Fibroblast of villous mesenchyme (primary cell): Measurements from ENCODE around the gene CREG2. TPM values are rescaled to one million over a fixed set of nuclear protein-coding genes. Genes with fewer than 3 reads are reported as not detected.
A peak's percentile ranks its signal among the peaks of the same experiment; 100 is the strongest.

Experiments
- DNase-seq: peaks from one replicate; pipeline ENCODE4 v3.0.0-alpha.2; 2010; ENCODE audit warnings: low read depth
- H3K4me3 ChIP-seq: 2 replicates; pipeline ENCODE4 v1.5.1; 2011; ENCODE audit warnings: low read depth, mild to moderate bottlenecking, low read length
- total RNA-seq: library from RNA; depleted of rRNA; stranded (reverse); fragments of >200 nt; gene quantifications from 2 replicates; pipeline ENCODE4 v1.2.3, GENCODE V29; 2012
- TF ChIP-seq, protein P1 (sequence below): IDR thresholded peaks from 2 replicates; pipeline ENCODE4 v1.5.1; 2012; ENCODE audit warnings: low read depth, mild to moderate bottlenecking, low read length; ENCODE audit not compliant: insufficient read depth

CREG2 gene
- total RNA-seq, 1 donor: not detected

DNA sequence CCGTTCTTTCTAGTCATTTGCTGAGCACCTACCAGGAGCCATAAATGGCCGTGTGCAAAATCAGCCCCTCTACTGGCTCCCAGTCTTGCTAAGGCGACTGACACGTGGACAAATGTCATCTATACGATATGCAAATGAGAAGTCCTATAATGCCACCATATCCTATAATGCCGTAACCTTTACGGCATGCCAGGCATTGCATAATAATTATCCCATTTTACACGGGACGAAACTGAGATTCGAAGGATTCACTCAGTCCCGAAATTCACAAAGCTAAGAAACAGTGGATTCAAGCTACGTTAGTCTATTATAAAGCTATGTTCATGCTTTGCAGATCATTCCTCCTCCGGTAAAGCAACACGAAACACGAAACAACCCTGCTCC is 44.7 kb downstream of the CREG2 start:
- TF ChIP-seq, protein P1, sequence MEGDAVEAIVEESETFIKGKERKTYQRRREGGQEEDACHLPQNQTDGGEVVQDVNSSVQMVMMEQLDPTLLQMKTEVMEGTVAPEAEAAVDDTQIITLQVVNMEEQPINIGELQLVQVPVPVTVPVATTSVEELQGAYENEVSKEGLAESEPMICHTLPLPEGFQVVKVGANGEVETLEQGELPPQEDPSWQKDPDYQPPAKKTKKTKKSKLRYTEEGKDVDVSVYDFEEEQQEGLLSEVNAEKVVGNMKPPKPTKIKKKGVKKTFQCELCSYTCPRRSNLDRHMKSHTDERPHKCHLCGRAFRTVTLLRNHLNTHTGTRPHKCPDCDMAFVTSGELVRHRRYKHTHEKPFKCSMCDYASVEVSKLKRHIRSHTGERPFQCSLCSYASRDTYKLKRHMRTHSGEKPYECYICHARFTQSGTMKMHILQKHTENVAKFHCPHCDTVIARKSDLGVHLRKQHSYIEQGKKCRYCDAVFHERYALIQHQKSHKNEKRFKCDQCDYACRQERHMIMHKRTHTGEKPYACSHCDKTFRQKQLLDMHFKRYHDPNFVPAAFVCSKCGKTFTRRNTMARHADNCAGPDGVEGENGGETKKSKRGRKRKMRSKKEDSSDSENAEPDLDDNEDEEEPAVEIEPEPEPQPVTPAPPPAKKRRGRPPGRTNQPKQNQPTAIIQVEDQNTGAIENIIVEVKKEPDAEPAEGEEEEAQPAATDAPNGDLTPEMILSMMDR: no peak
- DNase-seq: no peak

DNA sequence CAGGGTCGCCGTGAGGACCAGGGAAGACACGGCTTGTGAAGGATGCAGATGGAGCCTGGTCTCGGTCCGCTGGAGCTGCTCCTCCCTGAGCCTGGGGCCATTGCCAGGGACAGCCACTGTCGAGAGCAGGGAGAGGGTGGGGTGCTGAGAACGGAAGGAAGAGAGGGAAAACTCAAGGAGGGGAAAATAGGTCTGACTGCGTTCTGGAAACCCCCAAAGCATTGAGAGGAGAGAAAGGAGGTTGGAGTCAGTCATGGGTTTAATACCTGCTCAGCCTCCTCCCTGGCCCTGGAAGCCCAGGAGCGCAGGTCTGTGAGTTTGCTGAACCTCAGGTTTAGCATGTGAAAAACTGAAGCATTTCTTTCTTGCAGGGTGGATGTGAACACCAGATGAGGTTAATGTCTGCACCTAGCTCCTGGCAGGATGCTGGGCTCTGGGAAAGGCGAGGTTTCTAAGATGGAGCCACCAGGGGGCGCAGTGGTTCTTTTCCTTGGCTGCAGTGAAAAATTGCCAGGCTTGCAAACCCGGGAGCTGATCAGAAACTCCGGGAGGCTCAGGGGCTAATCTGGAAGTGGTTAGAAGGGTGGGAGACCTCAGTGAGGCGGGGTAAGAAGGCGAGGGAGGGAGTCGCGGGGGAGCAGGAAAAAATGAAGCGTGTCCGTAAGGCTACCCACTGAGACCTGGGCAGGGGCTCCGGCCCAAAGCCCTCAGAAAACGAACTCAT is 45.2 kb downstream of the CREG2 start:
- TF ChIP-seq, protein P1: peak; percentile 84
- DNase-seq: peak; percentile 71
- no peak overlapping the region for H3K4me3 ChIP-seq

More for the DNA sequence above, 44.7 kb downstream of the CREG2 start:
- no peak overlapping the region for H3K4me3 ChIP-seq

DNA sequence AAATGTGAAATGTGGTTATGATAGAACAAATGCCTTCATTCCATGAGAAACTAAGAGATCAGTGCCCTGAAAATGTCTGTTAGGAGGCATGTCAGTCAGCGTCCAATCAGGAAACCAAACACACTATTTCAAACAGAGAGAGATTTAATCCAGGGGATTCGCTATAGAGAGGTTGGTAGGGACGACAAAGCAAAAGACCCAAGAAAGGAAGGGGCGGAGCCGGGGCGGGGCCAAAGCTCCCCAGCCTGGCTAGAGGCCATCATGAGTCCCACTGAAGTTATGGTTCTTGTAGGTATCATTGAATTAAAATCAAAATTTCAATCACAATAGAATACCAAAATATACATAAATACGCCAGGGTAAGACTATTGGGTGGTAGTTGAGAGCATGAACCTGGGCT is 45.9 kb downstream of the CREG2 start:
- DNase-seq: no peak
- H3K4me3 ChIP-seq: no peak overlapping the region
- TF ChIP-seq, protein P1: no peak

DNA sequence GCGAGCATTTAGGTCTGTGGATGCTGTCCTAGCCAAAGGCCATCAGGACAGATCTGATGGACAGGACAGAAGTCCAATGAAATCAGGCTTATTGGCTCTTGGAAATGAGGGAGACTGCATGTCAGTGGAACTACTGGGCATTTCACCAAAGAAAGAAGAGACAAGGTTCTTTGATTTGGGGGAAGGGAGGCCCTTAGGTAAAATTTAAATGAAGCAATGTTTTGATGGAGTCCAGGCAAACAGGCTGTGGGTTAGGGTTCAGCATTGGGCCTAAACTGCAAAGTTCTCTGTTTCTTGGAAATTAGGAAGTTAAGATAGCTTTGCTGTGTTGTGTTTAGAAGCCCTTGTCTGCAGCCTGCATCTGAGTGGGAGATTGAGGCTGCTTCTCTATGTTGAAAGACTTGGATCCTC is 47.2 kb downstream of the CREG2 start:
- no peak for DNase-seq
- no peak overlapping the region for H3K4me3 ChIP-seq
- TF ChIP-seq, protein P1: no peak

DNA sequence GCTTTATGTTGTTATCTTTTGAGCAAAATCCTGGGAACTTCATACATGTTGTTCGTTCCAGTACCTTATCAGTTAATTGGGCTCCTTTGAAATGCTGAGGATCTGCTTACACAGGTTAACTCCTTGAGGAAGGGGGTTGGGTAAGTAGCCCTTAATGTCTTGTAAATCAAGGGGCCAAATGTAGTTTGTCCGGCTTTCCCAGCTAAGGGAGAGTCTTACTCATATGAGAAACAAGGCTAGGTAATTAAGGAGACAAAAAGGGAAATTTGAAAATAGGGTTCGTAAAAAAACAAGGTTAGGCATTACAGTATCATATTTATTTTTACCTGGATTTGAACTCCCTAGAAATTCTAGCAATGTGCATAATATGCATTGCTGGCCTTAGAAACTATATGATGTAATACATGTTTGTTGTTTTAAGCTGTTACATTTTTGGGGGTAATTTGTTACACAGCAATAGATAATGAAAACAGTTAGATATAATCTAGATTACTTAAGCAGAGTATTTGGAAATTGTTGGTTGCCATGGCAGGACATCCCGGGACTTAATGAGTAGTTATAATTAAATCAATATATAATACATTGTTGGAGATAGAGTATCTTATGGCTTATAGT is 47.9 kb downstream of the CREG2 start:
- TF ChIP-seq, protein P1: no peak
- H3K4me3 ChIP-seq: no peak overlapping the region
- no peak for DNase-seq

DNA sequence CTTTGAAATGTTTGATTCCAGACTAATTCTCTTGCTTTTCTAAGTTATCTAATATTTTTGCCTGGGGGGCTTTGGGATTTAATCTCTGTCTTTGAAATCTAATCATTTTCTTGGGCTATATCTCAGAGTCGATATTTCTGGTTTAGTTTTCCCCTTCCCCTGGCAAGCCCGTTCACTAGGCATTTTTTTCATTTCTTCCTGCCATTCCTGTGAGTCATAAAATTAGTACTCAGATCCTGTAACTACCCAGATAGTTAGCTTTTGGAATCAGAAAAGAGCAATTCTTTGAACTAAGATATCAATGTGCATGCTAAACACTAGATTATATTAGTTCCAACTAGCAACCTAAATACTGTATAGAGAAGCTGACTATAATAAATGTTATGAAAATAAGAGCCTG is 49.4 kb downstream of the CREG2 start:
- DNase-seq: no peak
- no peak overlapping the region for H3K4me3 ChIP-seq
- TF ChIP-seq, protein P1: no peak
